Endodermal cell (in vitro differentiated cells): Measurements from ENCODE around the gene PNMA6E. TPM values are rescaled to one million over a fixed set of nuclear protein-coding genes. Genes with fewer than 3 reads are reported as not detected.

ENCODE experiments used
- DNase-seq: peaks from one replicate; pipeline ENCODE4 v3.0.0-alpha.2; 2017
- H3K27ac ChIP-seq: 2 replicates; pipeline ENCODE4 v1.5.1; 2013; ENCODE audit warnings: mild to moderate bottlenecking, low read depth, low read length, moderate library complexity
- H3K27me3 ChIP-seq: 2 replicates; pipeline ENCODE4 v1.6.1; 2013; ENCODE audit warnings: mild to moderate bottlenecking, low read length, moderate library complexity; ENCODE audit not compliant: insufficient read depth, control insufficient read depth, poor library complexity, severe bottlenecking
- H3K36me3 ChIP-seq: 2 replicates; pipeline ENCODE4 v1.7.0; 2013; ENCODE audit warnings: mild to moderate bottlenecking, low read length, moderate library complexity; ENCODE audit not compliant: control insufficient read depth, insufficient read depth
- H3K4me1 ChIP-seq: one replicate; pipeline ENCODE4 v1.7.0; 2013; ENCODE audit warnings: low read length; ENCODE audit not compliant: control insufficient read depth, insufficient read depth
- H3K4me3 ChIP-seq: 2 replicates; pipeline ENCODE4 v1.5.1; 2013; ENCODE audit warnings: mild to moderate bottlenecking, low read length, moderate library complexity
- H3K9ac ChIP-seq: 2 replicates; pipeline ENCODE4 v1.6.1; 2013; ENCODE audit warnings: mild to moderate bottlenecking, low read length, moderate library complexity; ENCODE audit not compliant: poor library complexity, severe bottlenecking; ENCODE audit errors: extremely low read depth
- H3K9me3 ChIP-seq: 2 replicates; pipeline ENCODE4 v1.6.1; 2013; ENCODE audit warnings: mild to moderate bottlenecking, low read length, moderate library complexity; ENCODE audit not compliant: control insufficient read depth
- H3K27ac Mint-ChIP-seq: 2 replicates; pipeline ENCODE4 v1.8.0; 2020; ENCODE audit warnings: mixed read lengths
- H3K27me3 Mint-ChIP-seq: 2 replicates; pipeline ENCODE4 v1.8.0; 2021; ENCODE audit warnings: mild to moderate bottlenecking, mixed read lengths; ENCODE audit not compliant: insufficient read depth
- H3K36me3 Mint-ChIP-seq: 2 replicates; pipeline ENCODE4 v1.8.0; 2020; ENCODE audit warnings: low read depth, mixed read lengths
- H3K4me1 Mint-ChIP-seq: 2 replicates; pipeline ENCODE4 v1.8.0; 2020; ENCODE audit warnings: mixed read lengths
- H3K4me3 Mint-ChIP-seq: 2 replicates; pipeline ENCODE4 v1.8.0; 2020; ENCODE audit warnings: mild to moderate bottlenecking, moderate library complexity, mixed read lengths
- H3K9me3 Mint-ChIP-seq: 2 replicates; pipeline ENCODE4 v1.8.0; 2020; ENCODE audit warnings: mild to moderate bottlenecking, mixed read lengths
- WGBS, 2 experiments: methylation state at CpG; one replicate each; pipeline versions ENCODE4 v1.1.5 to v1.1.7; 2013; ENCODE audit warnings: missing lambda C conversion rate in 2 of 2, mixed read lengths in 1 of 2; ENCODE audit not compliant: insufficient coverage in 1 of 2, insufficient read length in 1 of 2; 5-methylcytosine and 5-hydroxymethylcytosine counted together
- total RNA-seq, 2 donors: library from RNA; stranded (reverse); fragmentation: NEBNext Ultra II Directional in 1 of 2; extraction: Animal tissue kit (Norgen Biotek cat#: 25700) in 1 of 2; gene quantifications; 2 replicates in 1 of 2; 3 replicates in 1 of 2; pipeline ENCODE4 v1.2.1, GENCODE V29; 2021
- TF ChIP-seq, protein P1 (sequence below): fragments of 200-600 bp; sonication (generic); conservative IDR thresholded peaks from 2 replicates; pipeline ENCODE4 v1.5.0; 2021; ENCODE audit warnings: antibody characterized with exemption, mild to moderate bottlenecking

Gene PNMA6E
- total RNA-seq, 2 donors from 2014 or later: not detected

- no peak overlapping the region for H3K4me3 ChIP-seq
- Mint-ChIP-seq H3K36me3 (no peaks in the 10 kb centered on the region), H3K4me1 (no peaks in the 10 kb centered on the region), H3K9me3 (peaks cover 66% of the 10 kb centered on the region), H3K27me3 (peaks cover 36% of the 10 kb centered on the region), H3K27ac (no peak overlapping the region), H3K4me3 (no peak overlapping the region)
- TF ChIP-seq, protein P1, sequence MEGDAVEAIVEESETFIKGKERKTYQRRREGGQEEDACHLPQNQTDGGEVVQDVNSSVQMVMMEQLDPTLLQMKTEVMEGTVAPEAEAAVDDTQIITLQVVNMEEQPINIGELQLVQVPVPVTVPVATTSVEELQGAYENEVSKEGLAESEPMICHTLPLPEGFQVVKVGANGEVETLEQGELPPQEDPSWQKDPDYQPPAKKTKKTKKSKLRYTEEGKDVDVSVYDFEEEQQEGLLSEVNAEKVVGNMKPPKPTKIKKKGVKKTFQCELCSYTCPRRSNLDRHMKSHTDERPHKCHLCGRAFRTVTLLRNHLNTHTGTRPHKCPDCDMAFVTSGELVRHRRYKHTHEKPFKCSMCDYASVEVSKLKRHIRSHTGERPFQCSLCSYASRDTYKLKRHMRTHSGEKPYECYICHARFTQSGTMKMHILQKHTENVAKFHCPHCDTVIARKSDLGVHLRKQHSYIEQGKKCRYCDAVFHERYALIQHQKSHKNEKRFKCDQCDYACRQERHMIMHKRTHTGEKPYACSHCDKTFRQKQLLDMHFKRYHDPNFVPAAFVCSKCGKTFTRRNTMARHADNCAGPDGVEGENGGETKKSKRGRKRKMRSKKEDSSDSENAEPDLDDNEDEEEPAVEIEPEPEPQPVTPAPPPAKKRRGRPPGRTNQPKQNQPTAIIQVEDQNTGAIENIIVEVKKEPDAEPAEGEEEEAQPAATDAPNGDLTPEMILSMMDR: no peak
- H3K27me3 ChIP-seq: peaks cover 26% of the 10 kb centered on the region
- no peaks in the 10 kb centered on the region for H3K36me3 ChIP-seq
- no peaks in the 10 kb centered on the region for H3K9me3 ChIP-seq
- H3K4me1 ChIP-seq: no peaks in the 10 kb centered on the region
- H3K9ac ChIP-seq: no peak overlapping the region
- 95% methylated on average over 3 of the region's 3 CpGs; no CpG with 5 or more reads in 1 of the 2 experiments for WGBS, 2 experiments
- no peak overlapping the region for H3K27ac ChIP-seq
- DNase-seq: no peak
Measured at GRCh38 chrX:153407736-153408135, 6.6 kb upstream of the PNMA6E start.

- WGBS, 2 experiments: 88 to 100% methylated on average over 2 to 7 of the region's 7 CpGs
- peaks cover 30% of the 10 kb centered on the region for H3K27me3 Mint-ChIP-seq
- Histone ChIP-seq H3K4me1 (no peaks in the 10 kb centered on the region), H3K4me3 (no peak overlapping the region), H3K27ac (no peak overlapping the region), H3K36me3 (no peaks in the 10 kb centered on the region), H3K27me3 (peaks cover 18% of the 10 kb centered on the region), H3K9me3 (no peaks in the 10 kb centered on the region), H3K9ac (no peak overlapping the region)
- H3K4me1 Mint-ChIP-seq: no peaks in the 10 kb centered on the region
- no peak for DNase-seq
- peaks cover 64% of the 10 kb centered on the region for H3K9me3 Mint-ChIP-seq
- H3K36me3 Mint-ChIP-seq: no peaks in the 10 kb centered on the region
- H3K4me3 Mint-ChIP-seq: no peak overlapping the region
- no peak overlapping the region for H3K27ac Mint-ChIP-seq
- TF ChIP-seq, protein P1: no peak
Measured at GRCh38 chrX:153406903-153407302, 5.8 kb upstream of the PNMA6E start.

- Histone ChIP-seq H3K4me1 (no peaks in the 10 kb centered on the region), H3K9ac (no peak overlapping the region), H3K4me3 (no peak overlapping the region), H3K27ac (no peak overlapping the region), H3K36me3 (no peaks in the 10 kb centered on the region), H3K27me3 (peaks cover 12% of the 10 kb centered on the region), H3K9me3 (no peaks in the 10 kb centered on the region)
- no peaks in the 10 kb centered on the region for H3K4me1 Mint-ChIP-seq
- no peaks in the 10 kb centered on the region for H3K36me3 Mint-ChIP-seq
- no peak for DNase-seq
- no peak overlapping the region for H3K27ac Mint-ChIP-seq
- no peak overlapping the region for H3K4me3 Mint-ChIP-seq
- peaks cover 31% of the 10 kb centered on the region for H3K27me3 Mint-ChIP-seq
- TF ChIP-seq, protein P1: no peak
- peaks cover 70% of the 10 kb centered on the region for H3K9me3 Mint-ChIP-seq
- 92 to 94% methylated on average over 5 to 8 of the region's 9 CpGs for WGBS, 2 experiments
Measured at GRCh38 chrX:153406011-153406410, 4.9 kb upstream of the PNMA6E start.
